ENCODE data around the gene ATF1. TPM values are rescaled to one million over a fixed set of nuclear protein-coding genes. Genes with fewer than 3 reads are reported as not detected.

The ATF1 gene
- total RNA-seq, 1 donor from 2014 or later: 25.0 TPM

DNA sequence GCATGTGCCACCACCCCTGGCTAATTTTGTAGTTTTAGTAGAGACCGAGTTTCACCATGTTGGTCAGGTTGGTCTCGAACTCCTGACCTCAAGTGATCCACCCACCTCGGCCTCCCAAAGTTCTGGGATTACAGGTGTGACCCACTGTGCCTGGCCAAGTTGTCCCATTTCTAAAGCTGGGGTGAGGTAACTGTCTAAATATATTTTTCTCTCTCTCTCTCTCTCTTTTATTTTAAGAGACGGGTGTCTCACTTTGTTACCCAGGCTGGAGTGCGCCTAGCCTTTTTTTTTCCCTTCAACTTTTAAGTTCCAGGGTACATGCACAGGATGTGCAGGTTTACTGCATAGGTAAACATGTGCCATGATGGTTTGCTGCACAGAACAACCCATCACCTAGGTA, 8.6 kb downstream of the ATF1 start:
- no peaks in the 10 kb centered on the region for H3K9me3 Mint-ChIP-seq (ENCODE audit: unreplicated experiment)
- Histone ChIP-seq H4K20me1 (ENCODE audit: insufficient read depth, low read length) (peaks cover 37% of the 10 kb centered on the region), H3K9ac (ENCODE audit: low read length) (no peak overlapping the region), H3K9me3 (ENCODE audit: insufficient read depth, low read depth, low read length) (no peaks in the 10 kb centered on the region), H3K36me3 (ENCODE audit: insufficient read depth, low read length) (no peaks in the 10 kb centered on the region), H3K4me1 (ENCODE audit: insufficient read depth, low read length) (no peaks in the 10 kb centered on the region), H2AFZ (ENCODE audit: low read depth, low read length) (no peak overlapping the region), H3K4me2 (ENCODE audit: low read length) (no peak overlapping the region), H3K27ac (ENCODE audit: low read depth, low read length) (no peak overlapping the region), H3K27me3 (ENCODE audit: insufficient read depth, low read length) (no peaks in the 10 kb centered on the region), H3K4me3 (ENCODE audit: insufficient read depth, low read depth, low read length) (no peak overlapping the region), H3K79me2 (ENCODE audit: insufficient read depth, low read length) (peaks cover 75% of the 10 kb centered on the region)
- FAIRE-seq (no peak), DNase-seq (ENCODE audit: low read depth) (no peak)
- TF ChIP-seq EZH2 (IDR thresholded peaks at IDR 0.05; ENCODE audit: insufficient read depth, low read length): no peak
- TF ChIP-seq, protein P1, sequence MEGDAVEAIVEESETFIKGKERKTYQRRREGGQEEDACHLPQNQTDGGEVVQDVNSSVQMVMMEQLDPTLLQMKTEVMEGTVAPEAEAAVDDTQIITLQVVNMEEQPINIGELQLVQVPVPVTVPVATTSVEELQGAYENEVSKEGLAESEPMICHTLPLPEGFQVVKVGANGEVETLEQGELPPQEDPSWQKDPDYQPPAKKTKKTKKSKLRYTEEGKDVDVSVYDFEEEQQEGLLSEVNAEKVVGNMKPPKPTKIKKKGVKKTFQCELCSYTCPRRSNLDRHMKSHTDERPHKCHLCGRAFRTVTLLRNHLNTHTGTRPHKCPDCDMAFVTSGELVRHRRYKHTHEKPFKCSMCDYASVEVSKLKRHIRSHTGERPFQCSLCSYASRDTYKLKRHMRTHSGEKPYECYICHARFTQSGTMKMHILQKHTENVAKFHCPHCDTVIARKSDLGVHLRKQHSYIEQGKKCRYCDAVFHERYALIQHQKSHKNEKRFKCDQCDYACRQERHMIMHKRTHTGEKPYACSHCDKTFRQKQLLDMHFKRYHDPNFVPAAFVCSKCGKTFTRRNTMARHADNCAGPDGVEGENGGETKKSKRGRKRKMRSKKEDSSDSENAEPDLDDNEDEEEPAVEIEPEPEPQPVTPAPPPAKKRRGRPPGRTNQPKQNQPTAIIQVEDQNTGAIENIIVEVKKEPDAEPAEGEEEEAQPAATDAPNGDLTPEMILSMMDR (IDR thresholded peaks at IDR 0.05; ENCODE audit: insufficient read depth, low read depth, low read length): no peak
- H3K27me3 Mint-ChIP-seq (ENCODE audit: low read depth, unreplicated experiment): no peaks in the 10 kb centered on the region
- H3K4me3 Mint-ChIP-seq (ENCODE audit: unreplicated experiment): no peak overlapping the region
- H3K27ac Mint-ChIP-seq (ENCODE audit: unreplicated experiment): no peak overlapping the region
- H3K36me3 Mint-ChIP-seq (ENCODE audit: low read depth, unreplicated experiment): peaks cover 6% of the 10 kb centered on the region
- H3K4me1 Mint-ChIP-seq (ENCODE audit: low read depth, unreplicated experiment): no peaks in the 10 kb centered on the region

DNA sequence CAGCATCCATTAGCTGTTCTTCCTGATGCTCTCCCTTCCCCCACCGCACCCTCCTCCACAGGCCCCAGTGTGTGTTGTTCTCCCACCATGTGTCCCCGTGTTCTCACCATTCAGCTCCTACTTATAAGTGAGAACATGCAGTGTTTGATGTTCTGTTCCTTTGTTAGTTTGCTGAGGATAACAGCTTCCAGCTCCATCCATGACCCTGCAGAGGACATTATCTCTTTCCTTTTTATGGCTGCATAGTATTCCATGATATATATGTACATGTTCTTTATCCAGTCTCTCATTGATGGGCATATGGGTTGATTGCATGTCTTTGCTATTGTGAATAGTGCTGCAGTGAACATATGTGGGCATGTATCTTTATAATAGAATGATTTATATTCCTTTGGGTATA, 9.0 kb downstream of the ATF1 start:
- Histone ChIP-seq H3K4me2 (ENCODE audit: low read length) (no peak overlapping the region), H3K9ac (ENCODE audit: low read length) (no peak overlapping the region), H4K20me1 (ENCODE audit: insufficient read depth, low read length) (peaks cover 37% of the 10 kb centered on the region), H3K9me3 (ENCODE audit: insufficient read depth, low read depth, low read length) (no peaks in the 10 kb centered on the region), H3K27ac (ENCODE audit: low read depth, low read length) (no peak overlapping the region), H3K4me3 (ENCODE audit: insufficient read depth, low read depth, low read length) (no peak overlapping the region), H3K79me2 (ENCODE audit: insufficient read depth, low read length) (peaks cover 75% of the 10 kb centered on the region), H3K36me3 (ENCODE audit: insufficient read depth, low read length) (no peaks in the 10 kb centered on the region), H3K27me3 (ENCODE audit: insufficient read depth, low read length) (no peaks in the 10 kb centered on the region), H2AFZ (ENCODE audit: low read depth, low read length) (no peak overlapping the region), H3K4me1 (ENCODE audit: insufficient read depth, low read length) (no peaks in the 10 kb centered on the region)
- H3K27ac Mint-ChIP-seq (ENCODE audit: unreplicated experiment): no peak overlapping the region
- peak overlapping the region; percentile 50 for H3K4me3 Mint-ChIP-seq (ENCODE audit: unreplicated experiment)
- TF ChIP-seq, protein P1 (IDR thresholded peaks at IDR 0.05; ENCODE audit: insufficient read depth, low read depth, low read length): no peak
- TF ChIP-seq EZH2 (IDR thresholded peaks at IDR 0.05; ENCODE audit: insufficient read depth, low read length): no peak
- FAIRE-seq: no peak
- H3K36me3 Mint-ChIP-seq (ENCODE audit: low read depth, unreplicated experiment): peaks cover 6% of the 10 kb centered on the region
- no peaks in the 10 kb centered on the region for H3K27me3 Mint-ChIP-seq (ENCODE audit: low read depth, unreplicated experiment)
- no peaks in the 10 kb centered on the region for H3K4me1 Mint-ChIP-seq (ENCODE audit: low read depth, unreplicated experiment)
- no peak for DNase-seq (ENCODE audit: low read depth)
- H3K9me3 Mint-ChIP-seq (ENCODE audit: unreplicated experiment): no peaks in the 10 kb centered on the region

DNA sequence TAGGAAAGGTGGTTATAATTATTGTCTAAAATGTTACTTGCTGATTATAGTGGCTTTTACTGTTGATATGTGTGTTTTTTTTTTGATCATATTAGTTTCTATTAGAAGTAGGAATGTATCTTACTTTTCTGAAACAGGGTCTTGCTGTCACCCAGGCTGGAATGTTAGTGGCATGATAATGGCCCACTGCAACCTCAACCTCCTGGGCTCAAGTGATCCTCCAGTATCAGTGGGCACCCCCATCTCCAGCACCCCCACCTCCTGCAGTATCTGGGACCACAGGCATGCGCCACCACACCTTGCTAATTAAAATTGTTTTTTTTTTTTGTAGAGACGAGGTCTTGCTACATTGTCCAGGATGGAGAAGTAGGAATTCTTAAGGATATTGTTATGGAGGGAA, 11.3 kb downstream of the ATF1 start:
- Mint-ChIP-seq H3K36me3 (ENCODE audit: low read depth, unreplicated experiment) (peaks cover 8% of the 10 kb centered on the region), H3K4me1 (ENCODE audit: low read depth, unreplicated experiment) (no peaks in the 10 kb centered on the region), H3K27me3 (ENCODE audit: low read depth, unreplicated experiment) (no peaks in the 10 kb centered on the region), H3K27ac (ENCODE audit: unreplicated experiment) (no peak overlapping the region), H3K9me3 (ENCODE audit: unreplicated experiment) (no peaks in the 10 kb centered on the region), H3K4me3 (ENCODE audit: unreplicated experiment) (no peak overlapping the region)
- FAIRE-seq: no peak
- Histone ChIP-seq H4K20me1 (ENCODE audit: insufficient read depth, low read length) (peaks cover 36% of the 10 kb centered on the region), H3K9me3 (ENCODE audit: insufficient read depth, low read depth, low read length) (no peaks in the 10 kb centered on the region), H3K27me3 (ENCODE audit: insufficient read depth, low read length) (no peaks in the 10 kb centered on the region), H3K9ac (ENCODE audit: low read length) (no peak overlapping the region), H3K36me3 (ENCODE audit: insufficient read depth, low read length) (no peaks in the 10 kb centered on the region), H3K4me1 (ENCODE audit: insufficient read depth, low read length) (no peaks in the 10 kb centered on the region), H3K27ac (ENCODE audit: low read depth, low read length) (no peak overlapping the region), H3K4me2 (ENCODE audit: low read length) (no peak overlapping the region), H3K4me3 (ENCODE audit: insufficient read depth, low read depth, low read length) (no peak overlapping the region), H3K79me2 (ENCODE audit: insufficient read depth, low read length) (peaks cover 78% of the 10 kb centered on the region), H2AFZ (ENCODE audit: low read depth, low read length) (no peak overlapping the region)
- no peak for DNase-seq (ENCODE audit: low read depth)
- TF ChIP-seq, protein P1 (IDR thresholded peaks at IDR 0.05; ENCODE audit: insufficient read depth, low read depth, low read length): no peak
- TF ChIP-seq EZH2 (IDR thresholded peaks at IDR 0.05; ENCODE audit: insufficient read depth, low read length): no peak
